Ascending aorta (tissue), 2 donors: ENCODE results near the gene BMPER. TPM values are rescaled to one million over a fixed set of nuclear protein-coding genes. Genes with fewer than 3 reads are reported as not detected.
A peak's percentile ranks its signal among the peaks of the same experiment; 100 is the strongest.

Experiments
- DNase-seq, 2 donors: peaks; one replicate each; pipeline ENCODE4 v3.0.0-alpha.2; 2019; ENCODE audit warnings: low spot score in 2 of 2
- H3K27ac ChIP-seq, 2 donors: fragments of 200-600 bp; sonication (generic); one replicate each; pipeline ENCODE4 v1.5.1; 2016 to 2017; ENCODE audit warnings: mild to moderate bottlenecking in 1 of 2
- H3K27me3 ChIP-seq: fragments of 200-600 bp; sonication (generic); one replicate; pipeline ENCODE4 v1.5.1; 2017
- H3K36me3 ChIP-seq, 2 donors: fragments of 200-600 bp; sonication (generic); one replicate each; pipeline ENCODE4 v1.5.1; 2016
- H3K4me1 ChIP-seq, 2 donors: fragments of 200-600 bp; sonication (generic); one replicate each; pipeline ENCODE4 v1.5.1; 2016 to 2017; ENCODE audit warnings: mild to moderate bottlenecking in 1 of 2
- H3K4me3 ChIP-seq, 2 donors: fragments of 200-600 bp; sonication (generic); one replicate each; pipeline ENCODE4 v1.5.1; 2016 to 2017; ENCODE audit warnings: mild to moderate bottlenecking in 1 of 2
- H3K9me3 ChIP-seq, 2 donors: fragments of 200-600 bp; sonication (generic); one replicate each; pipeline ENCODE4 v1.5.1; 2016
- CTCF ChIP-seq, 3 experiments: fragments of 200-600 bp in 2 of 3; fragments of 450-650 bp in 1 of 3; sonication (generic) in 2 of 3; IDR thresholded peaks; one replicate each; pipeline ENCODE4 v1.5.1; 2016 to 2019; ENCODE audit warnings: antibody characterized with exemption in 3 of 3, mild to moderate bottlenecking in 1 of 3, moderate library complexity in 1 of 3
- intact Hi-C: fragments of 100-400 bp; cut with DNase I; formaldehyde crosslinking; loops from one replicate; pipeline ENCODE4 v1.15.1; 2023
- total RNA-seq: library from RNA; depleted of rRNA; stranded (reverse); fragments of >200 nt; gene quantifications from one replicate; pipeline ENCODE4 v1.1.0, GENCODE V29; 2016

BMPER gene
- total RNA-seq, 1 donor from 2014 or later: not detected

GRCh38 chr7:33901847-33902246 lies 3.5 kb upstream of the BMPER start:
- peaks cover 2 to 3% of the 10 kb centered on the region in 2 donors for H3K4me1 ChIP-seq
- no peak for TF ChIP-seq CTCF (IDR thresholded peaks at IDR 0.05)
- DNase-seq: no peak
- intact Hi-C loops: no loop called here
- no peak overlapping the region for H3K27ac ChIP-seq
- H3K36me3 ChIP-seq: no peaks in the 10 kb centered on the region
- H3K9me3 ChIP-seq: no peaks in the 10 kb centered on the region
- H3K4me3 ChIP-seq: no peak overlapping the region
- peaks cover 5% of the 10 kb centered on the region for H3K27me3 ChIP-seq

GRCh38 chr7:33902746-33903145 lies 2.6 kb upstream of the BMPER start:
- Histone ChIP-seq H3K27ac (no peak overlapping the region), H3K4me3 (no peak overlapping the region), H3K4me1 (peaks cover 2 to 3% of the 10 kb centered on the region in 2 donors), H3K36me3 (no peaks in the 10 kb centered on the region), H3K9me3 (no peaks in the 10 kb centered on the region), H3K27me3 (peaks cover 5% of the 10 kb centered on the region)
- no peak for TF ChIP-seq CTCF (IDR thresholded peaks at IDR 0.05)
- intact Hi-C loops: no loop called here
- no peak for DNase-seq

- TF ChIP-seq CTCF (IDR thresholded peaks at IDR 0.05): no peak
- no peaks in the 10 kb centered on the region for H3K36me3 ChIP-seq
- intact Hi-C loops: no loop called here
- H3K4me1 ChIP-seq: peaks cover 2 to 3% of the 10 kb centered on the region in 2 donors
- peak overlapping the region; percentile 63 to 65 for H3K4me3 ChIP-seq
- H3K27me3 ChIP-seq: peaks cover 5% of the 10 kb centered on the region
- peak in 1 of 2 donors; percentile 68 for DNase-seq
- H3K9me3 ChIP-seq: no peaks in the 10 kb centered on the region
- H3K27ac ChIP-seq: peak overlapping the region in 1 of 2 donors; percentile 14
These were observed 1.3 kb upstream of the BMPER start for GRCh38 chr7:33903791-33904680.

- intact Hi-C loops: no loop called here
- DNase-seq: no peak
- TF ChIP-seq CTCF (IDR thresholded peaks at IDR 0.05): peak in 1 of 3 experiments; percentile 17
- H3K4me3 ChIP-seq: peak overlapping the region; percentile 63 to 65
- peaks cover 5% of the 10 kb centered on the region for H3K27me3 ChIP-seq
- H3K27ac ChIP-seq: peak overlapping the region in 1 of 2 donors; percentile 14
- peaks cover 2 to 3% of the 10 kb centered on the region in 2 donors for H3K4me1 ChIP-seq
- H3K9me3 ChIP-seq: no peaks in the 10 kb centered on the region
- no peaks in the 10 kb centered on the region for H3K36me3 ChIP-seq
These were observed 504 bp upstream of the BMPER start for GRCh38 chr7:33904681-33905388.

- intact Hi-C loops: no loop called here
- peaks cover 2 to 3% of the 10 kb centered on the region in 2 donors for H3K4me1 ChIP-seq
- no peaks in the 10 kb centered on the region for H3K36me3 ChIP-seq
- no peak for TF ChIP-seq CTCF (IDR thresholded peaks at IDR 0.05)
- H3K27ac ChIP-seq: no peak overlapping the region
- peaks cover 5% of the 10 kb centered on the region for H3K27me3 ChIP-seq
- DNase-seq: no peak
- H3K9me3 ChIP-seq: no peaks in the 10 kb centered on the region
- no peak overlapping the region for H3K4me3 ChIP-seq
These were observed 1.4 kb downstream of the BMPER start for GRCh38 chr7:33906697-33907096.
